Liver (tissue), 9 donors: ENCODE data around the gene CCDC106. TPM values are rescaled to one million over a fixed set of nuclear protein-coding genes. Genes with fewer than 3 reads are reported as not detected.

Source experiments
- DNase-seq: peaks from one replicate; pipeline ENCODE4 v3.0.0-alpha.2; 2017; ENCODE audit warnings: low spot score
- H3K27ac ChIP-seq, 2 donors: one replicate each; pipeline ENCODE4 v1.7.0; 2013; ENCODE audit warnings: inconsistent platforms in 2 of 2, low read length in 2 of 2, control low read depth in 1 of 2, low read depth in 1 of 2, mild to moderate bottlenecking in 1 of 2
- H3K27me3 ChIP-seq, 4 donors: one replicate each; pipeline versions ENCODE4 v1.6.1 to v1.7.0; 2013; ENCODE audit warnings: low read length in 3 of 4, inconsistent platforms in 1 of 4, mild to moderate bottlenecking in 1 of 4, moderate library complexity in 1 of 4; ENCODE audit not compliant: control insufficient read depth in 4 of 4, insufficient read depth in 4 of 4
- H3K36me3 ChIP-seq, 4 donors: one replicate each; pipeline versions ENCODE4 v1.6.1 to v1.7.0; 2013; ENCODE audit warnings: low read length in 3 of 4, mild to moderate bottlenecking in 3 of 4, low read depth in 1 of 4, moderate library complexity in 1 of 4; ENCODE audit not compliant: control insufficient read depth in 4 of 4, insufficient read depth in 3 of 4
- H3K4me1 ChIP-seq, 4 donors: one replicate each; pipeline versions ENCODE4 v1.6.1 to v1.7.0; 2013; ENCODE audit warnings: low read length in 3 of 4, mild to moderate bottlenecking in 3 of 4, moderate library complexity in 1 of 4; ENCODE audit not compliant: control insufficient read depth in 4 of 4, insufficient read depth in 4 of 4
- H3K4me3 ChIP-seq, 3 donors: one replicate each; pipeline versions ENCODE4 v1.6.1 to v1.7.0; 2013; ENCODE audit warnings: low read length in 3 of 3, control low read depth in 1 of 3, low read depth in 1 of 3, mild to moderate bottlenecking in 1 of 3
- H3K9ac ChIP-seq, 2 donors: one replicate each; pipeline ENCODE4 v1.7.0; 2013; ENCODE audit warnings: low read length in 2 of 2, mild to moderate bottlenecking in 2 of 2, moderate library complexity in 2 of 2, control low read depth in 1 of 2, low read depth in 1 of 2
- H3K9me3 ChIP-seq, 4 donors: one replicate each; pipeline versions ENCODE4 v1.6.1 to v1.7.0; 2013; ENCODE audit warnings: low read length in 3 of 4; ENCODE audit not compliant: control insufficient read depth in 4 of 4
- ATF3 ChIP-seq: IDR thresholded peaks from 2 replicates; pipeline ENCODE4 v1.6.1; 2016; ENCODE audit warnings: antibody characterized with exemption
- CTCF ChIP-seq: fragments of 150-350 bp; IDR thresholded peaks from 2 replicates; pipeline ENCODE4 v1.5.1; 2017; ENCODE audit warnings: improper control_type of control experiment, low read depth, low read length; ENCODE audit not compliant: missing input control
- EGR1 ChIP-seq, 2 donors: IDR thresholded peaks; 2 replicates each; pipeline ENCODE4 v1.6.1; 2016 to 2018; ENCODE audit warnings: antibody characterized with exemption in 2 of 2, low read depth in 2 of 2
- FOXA1 ChIP-seq: IDR thresholded peaks from 2 replicates; pipeline ENCODE4 v1.6.1; 2016; ENCODE audit warnings: antibody characterized with exemption
- FOXA2 ChIP-seq: IDR thresholded peaks from 2 replicates; pipeline ENCODE4 v1.6.1; 2016; ENCODE audit warnings: antibody characterized with exemption
- HNF4A ChIP-seq, 2 donors: conservative IDR thresholded peaks; 2 replicates each; pipeline ENCODE4 v1.6.1; 2016; ENCODE audit warnings: antibody characterized with exemption in 2 of 2, mild to moderate bottlenecking in 2 of 2
- HNF4G ChIP-seq: IDR thresholded peaks from 2 replicates; pipeline ENCODE4 v1.6.1; 2016; ENCODE audit warnings: antibody characterized with exemption
- JUND ChIP-seq, 2 donors: IDR thresholded peaks; 2 replicates each; pipeline ENCODE4 v1.6.1; 2016; ENCODE audit warnings: antibody characterized with exemption in 2 of 2
- MAX ChIP-seq: IDR thresholded peaks from 2 replicates; pipeline ENCODE4 v1.6.1; 2016; ENCODE audit warnings: antibody characterized with exemption
- NR2F2 ChIP-seq: IDR thresholded peaks from 2 replicates; pipeline ENCODE4 v1.6.1; 2016; ENCODE audit warnings: antibody characterized with exemption
- REST ChIP-seq: IDR thresholded peaks from 2 replicates; pipeline ENCODE4 v1.6.1; 2016; ENCODE audit warnings: antibody characterized with exemption, mild to moderate bottlenecking
- RXRA ChIP-seq, 2 donors: IDR thresholded peaks; 2 replicates each; pipeline ENCODE4 v1.6.1; 2017 to 2018; ENCODE audit warnings: antibody characterized with exemption in 2 of 2, mild to moderate bottlenecking in 1 of 2
- SP1 ChIP-seq: IDR thresholded peaks from 2 replicates; pipeline ENCODE4 v1.6.1; 2018; ENCODE audit warnings: antibody characterized with exemption, mild to moderate bottlenecking
- TAF1 ChIP-seq: conservative IDR thresholded peaks from 2 replicates; pipeline ENCODE4 v1.6.1; 2016; ENCODE audit warnings: antibody characterized with exemption, mild to moderate bottlenecking
- YY1 ChIP-seq: IDR thresholded peaks from 2 replicates; pipeline ENCODE4 v1.6.1; 2016; ENCODE audit warnings: antibody characterized with exemption, mild to moderate bottlenecking
- ZBTB33 ChIP-seq: IDR thresholded peaks from 2 replicates; pipeline ENCODE4 v1.6.1; 2016; ENCODE audit warnings: antibody characterized with exemption
- WGBS: extraction: QIAGEN DNeasy Blood & Tissue Kit; methylation state at CpG from one replicate; pipeline ENCODE4 v1.1.7; 2013; 5-methylcytosine and 5-hydroxymethylcytosine counted together
- polyA plus RNA-seq, 2 donors: library from polyadenylated mRNA; stranded (reverse) in 1 of 2; unstranded in 1 of 2; fragments of 200-250 nt in 1 of 2; fragments of >200 nt in 1 of 2; fragmentation: Nextera tagmentation in 1 of 2; extraction: Ambion mirVana in 1 of 2; gene quantifications; one replicate each; pipeline versions ENCODE4 v1.2.1 to v1.2.3, GENCODE V29; 2013 to 2015
- total RNA-seq, 2 donors: library from RNA; depleted of rRNA; stranded (reverse); fragments of >200 nt; gene quantifications; one replicate each; pipeline ENCODE4 v1.2.3, GENCODE V29; 2014
- donor health status: healthy.
- donor health status: healthy.
- donor health status: healthy.
- donor health status: healthy.
- donor health status: healthy.

Gene CCDC106
- total and polyA plus RNA-seq, 4 donors = 3.6 to 13.5 (median 5.9) TPM

GRCh38 chr19:55620410-55621204, 27.4 kb upstream of the CCDC106 start:
- no peak overlapping the region for H3K27ac ChIP-seq
- H3K4me1 ChIP-seq = peaks cover 0 to 12% (median 7%) of the 10 kb centered on the region in 4 donors
- no peaks in the 10 kb centered on the region for H3K27me3 ChIP-seq
- H3K9ac ChIP-seq = no peak overlapping the region
- DNase-seq = no peak
- peaks cover 0 to 14% (median 11%) of the 10 kb centered on the region in 4 donors for H3K36me3 ChIP-seq
- WGBS = 92% methylated on average over 12 of the region's 12 CpGs
- no peak overlapping the region for H3K4me3 ChIP-seq
- TF ChIP-seq NR2F2 (no peak), ATF3 (no peak), RXRA (IDR thresholded peaks at IDR 0.05) (no peak), EGR1 (IDR thresholded peaks at IDR 0.05; ENCODE audit: low read depth in 2 of 2) (no peak), SP1 (no peak), REST (no peak), YY1 (no peak), ZBTB33 (no peak), CTCF (no peak), HNF4A (conservative IDR thresholded peaks at IDR 0.05) (no peak), FOXA2 (no peak), JUND (IDR thresholded peaks at IDR 0.05) (no peak), TAF1 (no peak), FOXA1 (no peak), MAX (no peak), HNF4G (no peak)
- no peaks in the 10 kb centered on the region for H3K9me3 ChIP-seq
